COLO668 (cell line): ENCODE measurements around the gene TBX10.
"Not testable (repeated sequence)": the region's sequence is repeated elsewhere in the genome, so short reads cannot be mapped to it uniquely, and the experiment has no call there.

Source experiments
- DNase-seq: peaks from one replicate; lab custom pipeline; 2025; ENCODE audit not compliant: unreplicated experiment; lab: John Stamatoyannopoulos, UW

Gene TBX10

GRCh38 chr11:67632175-67632981 lies 7.2 kb downstream of the TBX10 start:
- peak; percentile 43 for DNase-seq

- DNase-seq = no peak
Observed at GRCh38 chr11:67631853-67632174, 7.7 kb downstream of the TBX10 start.

- DNase-seq = no peak
Observed at GRCh38 chr11:67631411-67631810, 8.2 kb downstream of the TBX10 start.

- no peak for DNase-seq
Observed at GRCh38 chr11:67630943-67631331, 8.6 kb downstream of the TBX10 start.

GRCh38 chr11:67630228-67630942 lies 9.2 kb downstream of the TBX10 start:
- peak; percentile 98 for DNase-seq

GRCh38 chr11:67629386-67630227 lies 10.0 kb downstream of the TBX10 start, which contains the start of gene NUDT8:
NUDT8 (minus strand) TSS chr11:67629937; CDS start chr11:67629911, 26 bp downstream.
- peak; percentile 86 for DNase-seq

GRCh38 chr11:67628710-67629385 lies 10.7 kb downstream of the TBX10 start:
- DNase-seq = no peak

GRCh38 chr11:67627812-67628624 lies 11.5 kb downstream of the TBX10 start:
- peak; percentile 19 for DNase-seq

- no peak for DNase-seq
Observed at GRCh38 chr11:67627441-67627811, 12.1 kb downstream of the TBX10 start.

GRCh38 chr11:67626970-67627369 lies 12.6 kb downstream of the TBX10 start:
- no peak for DNase-seq

GRCh38 chr11:67626131-67626833 lies 13.3 kb downstream of the TBX10 start:
- not testable (repeated sequence) for DNase-seq

- DNase-seq = not testable (repeated sequence)
Observed at GRCh38 chr11:67623795-67624194, 15.8 kb downstream of the TBX10 start.

GRCh38 chr11:67622905-67623304 lies 16.7 kb downstream of the TBX10 start:
- DNase-seq = not testable (repeated sequence)

GRCh38 chr11:67621928-67622327 lies 17.6 kb downstream of the TBX10 start:
- not testable (repeated sequence) for DNase-seq

GRCh38 chr11:67620621-67621020 lies 18.9 kb downstream of the TBX10 start:
- DNase-seq = not testable (repeated sequence)

GRCh38 chr11:67619683-67620618 lies 19.6 kb downstream of the TBX10 start:
- not testable (repeated sequence) for DNase-seq

GRCh38 chr11:67618901-67619659 lies 20.5 kb downstream of the TBX10 start:
- not testable (repeated sequence) for DNase-seq
